HG03064 (cell line): ENCODE measurements around the gene ZFY.

ENCODE experiments used
- ATAC-seq: cut with Tn5 transposase; IDR thresholded peaks from one replicate; pipeline ENCODE4 v1.9.1; 2021; ENCODE audit warnings: low read depth; ENCODE audit not compliant: unreplicated experiment

ZFY gene

DNA sequence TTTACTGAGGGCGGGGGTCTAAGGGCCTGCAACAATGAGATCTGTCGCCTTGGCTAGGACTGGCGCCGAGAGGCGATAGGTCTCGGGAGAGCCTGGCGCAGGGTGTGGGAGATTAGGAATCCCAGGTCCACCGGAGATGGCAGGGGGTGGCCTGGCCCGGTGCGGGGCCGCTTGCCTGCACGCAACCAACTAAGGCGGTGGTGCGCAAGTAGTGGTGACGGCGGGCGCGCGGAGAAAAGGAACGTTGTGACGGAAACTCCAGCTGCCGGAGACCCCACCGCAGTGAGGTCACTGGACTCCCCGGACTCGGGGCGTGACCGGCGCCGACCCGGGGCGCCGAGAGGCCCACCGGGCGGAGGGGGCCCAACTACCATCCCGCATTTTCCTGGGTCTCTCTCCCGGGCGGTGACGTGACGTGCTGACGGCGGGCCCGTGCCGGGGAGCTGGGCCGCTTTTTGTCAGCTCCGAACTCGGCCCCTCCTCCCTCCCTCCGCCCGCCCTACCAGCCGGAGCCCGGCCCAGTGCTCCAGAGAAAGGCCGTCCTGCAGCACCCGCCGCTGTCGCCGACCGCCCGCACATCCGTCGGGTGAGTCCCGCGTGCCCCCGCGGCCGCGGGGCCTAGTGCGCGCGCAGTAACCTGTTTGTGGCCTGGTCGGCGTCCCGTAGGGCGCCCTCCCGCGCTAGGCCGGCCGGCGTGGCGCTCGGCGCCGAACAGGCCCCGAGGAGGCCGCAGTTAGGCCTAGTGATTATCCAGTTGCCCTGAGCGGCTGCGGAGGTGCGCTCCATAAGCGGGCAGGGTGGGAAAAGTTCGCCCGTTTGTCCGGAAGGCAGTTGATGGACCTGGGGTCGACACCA lies at the start of gene ZFY:
Gene ZFY, plus strand, starts transcription at position 521 of the 855 bp plus-strand sequence. CDS start 18,556 bp downstream, outside the sequence.
- no peak for ATAC-seq

DNA sequence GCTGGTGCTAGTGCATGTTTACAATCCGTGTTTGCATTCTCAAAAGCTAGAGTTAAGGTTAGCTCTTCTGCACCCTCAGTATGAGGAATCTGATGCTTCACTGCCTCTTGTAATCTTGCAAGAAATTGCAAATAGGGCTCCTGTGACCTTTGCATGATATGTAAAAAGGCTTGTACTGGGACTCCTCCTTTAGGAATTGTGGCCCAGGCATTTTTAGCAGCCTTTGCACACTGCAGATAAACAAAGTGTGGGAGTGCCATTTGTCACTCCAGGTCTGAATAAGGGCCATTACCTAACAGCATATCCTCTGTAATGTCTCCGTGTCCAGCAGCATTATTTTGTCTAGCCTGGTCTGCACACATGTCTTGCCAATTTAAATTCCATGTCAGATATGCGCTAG lies 49.3 kb upstream of the ZFY start:
- no peak for ATAC-seq

DNA sequence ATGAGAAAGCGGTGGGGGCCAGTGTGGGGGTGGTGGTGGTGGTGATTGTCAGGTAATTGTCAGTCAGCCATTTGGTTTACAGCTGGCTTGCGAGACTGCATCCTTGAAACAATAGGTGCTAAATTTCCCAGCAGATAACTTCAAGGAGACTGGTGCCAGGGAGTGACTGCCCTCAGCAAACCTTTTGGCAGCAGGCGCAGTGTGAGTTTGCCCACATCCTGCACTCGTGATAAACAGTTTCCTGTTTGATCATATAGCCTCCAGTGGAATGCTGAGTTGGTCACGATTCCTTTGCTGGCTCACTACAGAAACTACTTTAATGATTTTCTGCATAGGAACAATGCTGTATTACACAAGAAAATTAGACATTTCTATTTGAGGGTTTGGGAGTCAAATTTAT lies 47.8 kb upstream of the ZFY start:
- ATAC-seq: no peak

DNA sequence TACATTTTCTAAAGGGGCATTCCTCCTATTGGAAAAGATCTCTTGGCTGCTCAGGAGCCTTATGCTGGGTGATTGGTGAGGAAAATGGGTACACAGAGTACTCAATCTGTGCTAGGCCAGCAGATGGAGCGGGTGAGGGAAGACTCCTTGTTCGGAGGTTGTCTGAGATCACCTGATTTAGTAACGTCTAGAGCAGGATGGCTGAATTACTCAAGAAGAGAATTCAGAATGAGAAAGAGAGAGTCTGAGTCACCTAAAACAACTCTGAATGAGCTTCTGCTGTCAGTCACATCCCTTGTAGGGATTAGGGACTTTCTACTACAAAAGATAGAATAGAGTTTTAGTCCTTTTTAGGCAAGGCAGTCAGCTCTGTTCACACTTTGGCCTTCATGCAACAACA lies 47.2 kb upstream of the ZFY start:
- ATAC-seq: no peak

DNA sequence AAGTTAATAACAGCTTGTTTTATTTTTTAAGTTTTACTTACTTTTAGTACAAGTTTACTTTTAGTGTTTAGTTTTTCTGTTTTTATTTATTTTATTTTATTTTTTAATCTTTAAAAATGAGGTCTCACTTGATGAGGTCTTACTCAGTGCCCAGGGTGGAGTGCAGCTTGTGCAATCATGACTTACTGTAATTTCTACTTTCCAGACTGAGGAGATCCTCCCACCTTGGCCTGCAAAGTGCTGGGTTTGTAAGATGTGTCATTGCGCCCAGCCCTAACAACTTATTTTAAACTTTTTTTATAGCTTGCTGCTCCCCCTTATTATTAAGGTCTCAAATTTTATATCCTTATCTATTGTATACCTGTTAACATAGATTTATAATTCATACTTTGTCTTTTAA lies 41.7 kb upstream of the ZFY start:
- ATAC-seq: no peak

DNA sequence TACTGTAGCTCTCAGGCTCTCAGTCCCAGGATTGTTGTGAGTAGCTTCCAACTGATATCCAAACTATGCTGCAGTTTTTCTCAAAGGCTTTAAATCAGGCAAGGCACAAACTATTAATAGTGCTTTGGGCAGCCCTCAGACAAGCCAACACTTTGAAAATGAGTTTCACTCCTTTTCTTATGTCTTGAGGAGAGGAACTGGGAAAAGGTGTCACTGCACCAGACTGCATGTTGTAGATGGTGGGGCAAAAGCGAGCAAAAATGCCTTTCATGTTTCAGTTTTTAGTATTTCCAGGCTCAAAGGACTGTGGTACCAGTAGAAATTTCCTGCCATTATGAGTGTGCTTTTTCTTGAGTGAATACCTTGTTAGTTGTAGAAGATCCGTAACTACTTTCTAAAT lies 39.1 kb upstream of the ZFY start:
- ATAC-seq: no peak

DNA sequence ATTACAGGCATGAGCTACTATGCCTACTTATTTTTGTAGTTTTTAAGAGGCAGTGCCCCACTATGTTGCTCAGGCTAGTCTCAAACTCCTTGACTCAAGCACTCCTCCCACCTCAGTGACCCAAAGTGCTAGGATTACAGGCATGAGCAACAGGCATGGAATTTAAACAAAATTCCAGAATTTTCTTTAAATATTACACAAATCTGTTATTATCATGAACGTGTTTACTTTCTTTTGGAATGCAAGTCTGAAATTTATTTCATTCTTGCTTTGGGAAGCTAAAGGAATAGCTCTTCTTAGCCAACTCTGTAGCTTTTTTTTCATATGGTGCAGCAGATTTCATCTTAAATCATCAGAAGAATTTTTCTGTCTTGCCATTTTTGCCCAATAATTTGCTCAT lies 27.8 kb upstream of the ZFY start:
- ATAC-seq: no peak

DNA sequence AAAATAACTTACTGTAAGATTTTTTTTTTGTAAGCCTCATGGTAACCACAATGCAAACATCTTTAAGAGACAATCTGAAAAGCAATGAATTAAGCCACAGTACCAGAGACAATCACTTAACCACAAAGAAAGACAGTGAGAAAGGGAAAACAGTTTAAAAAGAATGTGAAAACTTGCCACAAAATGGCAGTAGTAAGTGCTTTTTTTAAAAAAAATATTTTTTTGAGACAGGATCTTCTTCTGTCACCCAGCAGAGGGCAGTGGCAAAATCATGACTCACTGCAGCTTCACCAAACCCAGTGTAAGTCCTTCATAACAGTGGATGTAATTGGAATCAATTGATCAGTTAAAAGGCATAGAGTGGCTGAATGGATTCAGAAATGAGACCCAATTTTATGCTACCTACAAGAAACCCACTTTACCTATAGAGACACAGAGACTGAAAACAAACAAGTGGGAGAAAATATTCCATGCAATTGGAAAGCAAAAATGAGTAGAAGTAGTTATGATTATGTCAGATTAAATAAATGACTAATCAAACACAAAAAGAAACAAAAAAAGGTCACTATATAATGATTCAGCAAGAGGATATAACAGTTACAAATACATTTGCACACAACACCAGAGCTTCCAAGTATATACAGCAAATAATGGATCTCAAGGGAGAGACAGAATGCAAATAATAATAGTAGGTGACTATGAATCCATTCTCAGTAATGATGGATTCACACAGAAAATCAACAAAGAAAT lies 21.9 kb upstream of the ZFY start:
- no peak for ATAC-seq

DNA sequence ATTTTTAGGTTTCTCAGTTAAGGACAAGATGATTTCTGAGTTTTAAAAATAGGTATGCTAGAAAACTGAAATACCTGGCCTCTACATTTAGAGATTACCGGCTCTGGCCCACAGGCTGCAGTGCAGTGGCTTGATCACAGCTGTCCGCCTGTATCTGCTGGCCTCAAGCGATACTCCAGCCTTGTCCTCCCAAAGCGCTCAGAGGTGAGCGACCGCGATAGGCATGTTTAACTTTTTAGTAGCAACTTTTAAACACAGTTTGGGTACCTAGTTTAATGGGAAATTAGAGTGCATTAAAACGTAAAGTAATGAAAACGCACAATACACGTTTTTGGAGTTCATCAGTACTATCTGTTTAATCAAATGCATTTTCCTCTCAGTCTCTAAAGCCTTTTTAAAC lies 1.1 kb upstream of the ZFY start:
- ATAC-seq: no peak

DNA sequence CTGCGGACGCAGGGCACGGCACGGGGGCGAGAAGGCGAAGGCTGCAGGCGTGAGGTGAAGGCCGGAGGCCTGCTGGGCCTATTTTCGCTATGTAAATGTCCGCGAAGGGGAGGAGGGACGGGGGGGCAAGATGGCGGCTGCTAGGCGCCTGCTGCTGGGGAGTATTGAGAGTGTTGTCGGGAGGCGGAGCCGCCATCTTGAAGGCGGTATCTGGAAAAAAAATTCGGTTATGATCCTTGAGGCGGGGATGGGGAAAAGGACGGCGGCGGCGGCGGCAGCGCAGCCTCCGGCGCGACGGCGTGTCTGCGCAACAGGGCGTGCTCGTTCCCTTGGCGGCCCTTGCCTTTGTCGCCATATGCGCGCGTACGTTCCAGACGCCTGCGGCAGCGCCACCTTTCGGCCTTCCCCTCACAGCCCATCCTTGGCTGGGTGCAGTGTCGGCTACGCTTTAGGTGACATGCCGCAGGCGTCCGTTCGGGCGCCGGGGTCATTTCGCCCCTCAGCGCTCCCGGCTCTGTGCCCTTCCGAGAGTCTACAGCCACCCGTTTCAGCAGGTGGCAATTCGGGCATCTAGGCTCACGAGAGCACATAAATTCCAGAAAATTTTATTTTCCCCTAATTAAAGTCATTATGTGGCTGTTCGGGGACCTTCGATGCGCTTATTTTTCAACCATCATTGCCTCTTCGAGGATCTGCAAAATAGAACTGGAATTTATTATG lies 695 bp downstream of the ZFY start:
- ATAC-seq: no peak

DNA sequence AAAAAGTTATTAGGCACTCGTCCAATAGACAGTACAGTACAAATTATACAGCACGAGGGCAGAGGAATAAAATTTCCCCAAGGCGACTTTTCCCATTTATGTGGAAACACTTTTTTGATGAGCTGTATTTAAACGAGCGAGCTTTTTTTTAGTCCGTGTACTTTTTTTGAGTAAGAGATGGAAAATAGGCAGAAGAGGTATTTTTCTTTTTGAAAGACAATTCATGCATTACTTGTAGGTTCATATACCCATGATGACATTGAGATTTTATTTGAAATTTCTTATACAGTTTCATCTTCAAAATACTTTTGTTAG lies 1.2 kb downstream of the ZFY start:
- no peak for ATAC-seq

DNA sequence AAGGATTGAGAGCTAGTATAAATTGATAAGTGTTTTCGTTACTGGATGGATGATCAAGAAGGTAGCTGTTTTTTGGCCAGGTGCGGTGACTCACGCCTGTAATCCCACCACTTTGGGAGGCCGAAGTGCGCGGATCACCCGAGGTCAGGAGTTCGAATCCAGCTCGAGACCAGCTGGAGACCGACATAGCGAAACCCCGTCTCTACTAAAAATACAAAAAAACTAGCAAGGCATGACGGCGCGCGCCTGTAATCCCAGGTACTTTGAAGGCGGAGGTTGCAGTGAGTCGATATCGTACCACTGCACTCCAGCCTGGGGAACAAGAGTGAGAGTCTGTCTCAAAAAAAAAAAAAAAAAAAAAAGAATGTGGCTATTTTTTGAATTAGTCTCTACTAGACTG lies 2.0 kb downstream of the ZFY start:
- no peak for ATAC-seq

DNA sequence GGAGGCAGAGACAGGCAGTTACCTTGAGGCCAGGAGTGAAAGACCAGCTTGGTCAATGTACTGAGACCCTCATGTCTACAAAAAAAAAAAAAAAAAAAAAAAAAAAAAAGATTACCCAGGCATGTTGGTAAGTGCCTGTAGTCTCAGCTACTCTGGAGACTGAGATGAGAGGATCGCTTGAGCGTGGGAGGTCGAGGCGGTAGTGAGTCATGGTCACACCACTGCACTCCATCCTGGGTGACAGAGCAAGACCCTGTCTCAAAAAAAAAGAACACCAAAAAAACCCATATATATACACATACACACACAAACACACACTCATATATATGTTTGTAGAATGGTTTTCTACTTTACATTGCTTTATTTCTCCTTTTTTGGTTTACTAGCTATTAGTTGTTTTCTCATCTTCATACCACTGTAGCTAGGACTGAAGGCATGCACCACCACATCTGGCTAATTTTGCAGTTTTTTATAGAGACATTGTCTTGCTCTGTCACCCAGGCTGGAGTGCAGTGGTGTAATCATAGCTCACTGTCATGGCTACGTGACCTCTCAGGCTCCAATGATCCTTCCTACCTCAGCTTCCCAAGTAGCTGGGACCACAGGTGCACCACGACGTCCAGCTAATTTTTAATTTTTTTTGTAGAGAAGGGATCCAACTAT lies 14.5 kb downstream of the ZFY start:
- no peak for ATAC-seq

DNA sequence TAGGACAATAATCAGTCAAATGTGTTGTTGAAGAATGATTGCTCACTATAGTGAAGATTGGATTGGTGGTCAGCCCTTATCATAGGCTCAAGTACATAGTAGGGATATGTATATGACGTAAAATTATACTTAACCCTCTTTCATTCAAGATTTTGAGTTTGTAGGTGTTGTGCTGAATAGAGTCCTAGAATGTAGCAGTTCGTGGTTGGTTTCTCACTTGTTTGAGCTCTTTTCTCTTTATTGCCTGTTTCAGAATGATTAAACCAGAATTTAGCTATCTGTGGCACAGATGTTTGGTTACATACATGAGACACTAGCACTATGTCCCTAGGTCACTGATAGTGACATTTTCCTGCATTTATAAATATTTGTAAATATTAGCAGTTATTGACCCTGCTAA lies 15.5 kb downstream of the ZFY start:
- no peak for ATAC-seq

DNA sequence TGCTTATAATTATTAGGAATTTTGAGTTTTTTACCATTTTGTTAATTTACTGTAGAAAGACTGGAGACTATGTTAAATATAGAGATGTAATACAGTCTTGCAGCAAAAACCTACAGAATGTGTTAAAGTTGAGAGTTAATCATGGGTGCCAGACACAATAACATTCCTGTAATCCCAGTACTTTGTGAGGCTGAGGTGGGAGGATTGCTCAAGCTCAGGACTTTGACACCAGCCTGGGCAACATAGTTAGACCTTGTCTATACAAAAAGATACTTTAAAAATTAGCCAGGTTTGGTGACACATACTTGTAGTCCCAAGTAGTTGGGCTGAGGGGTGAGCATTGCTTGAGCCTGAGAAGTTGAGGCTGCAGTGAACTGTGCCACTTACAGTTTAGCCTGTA lies 17.7 kb downstream of the ZFY start:
- ATAC-seq: no peak

DNA sequence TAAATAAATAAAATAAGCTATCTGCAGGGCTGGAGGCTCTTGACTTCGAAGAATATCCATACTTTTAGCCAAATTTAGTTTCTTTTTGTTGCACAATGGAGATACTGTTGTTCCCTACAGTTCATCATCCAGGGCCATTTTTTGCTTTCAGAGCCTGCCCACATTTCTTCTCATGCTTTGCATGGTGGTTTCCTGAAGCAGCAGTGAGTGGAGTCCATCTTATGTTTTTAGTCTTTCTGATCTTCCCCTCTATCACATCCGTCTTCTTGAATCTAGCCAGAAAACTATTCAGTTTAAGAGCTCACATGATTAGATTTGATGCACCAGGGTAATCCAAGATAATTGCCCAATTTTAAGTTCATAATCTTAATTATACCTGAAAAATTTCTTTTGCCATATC lies 19.6 kb downstream of the ZFY start:
- ATAC-seq: no peak

DNA sequence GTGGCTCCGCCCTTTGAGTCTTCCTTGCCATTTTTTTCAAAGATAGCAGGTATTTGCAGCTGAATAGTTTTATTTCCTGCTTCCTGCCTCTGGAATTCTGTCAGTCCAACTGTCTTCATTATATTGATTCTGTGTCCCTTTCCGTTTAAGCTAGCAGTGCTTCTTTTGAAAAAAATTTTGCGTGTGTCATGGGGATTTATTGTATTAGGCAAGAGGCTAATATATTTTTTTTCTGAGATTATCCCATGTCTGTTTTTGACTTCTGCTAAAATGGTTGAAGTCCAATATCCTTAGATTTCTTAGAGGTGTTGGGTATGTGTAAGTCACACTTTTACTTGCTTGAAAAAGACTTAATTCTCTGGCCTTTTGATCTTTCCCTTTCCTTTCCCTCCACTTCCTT lies 20.4 kb downstream of the ZFY start:
- no peak for ATAC-seq

DNA sequence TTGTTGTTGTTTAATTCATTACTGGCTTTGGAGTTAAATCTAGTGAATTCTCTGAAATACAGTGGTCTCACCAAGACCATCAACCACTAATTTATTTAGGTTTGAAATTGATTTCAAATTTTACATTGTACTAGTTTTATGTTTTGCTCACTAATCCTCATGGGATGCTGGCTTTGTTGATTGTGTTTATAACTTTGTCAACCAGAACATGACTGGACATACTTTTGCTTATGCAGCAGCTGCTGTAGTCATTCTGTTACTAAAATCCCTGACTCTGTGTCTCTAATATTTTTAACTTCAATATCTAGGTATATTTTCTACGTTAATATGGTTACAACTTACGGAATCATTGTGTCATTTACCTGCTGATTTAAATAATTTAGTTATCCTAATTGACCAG lies 26.9 kb downstream of the ZFY start:
- no peak for ATAC-seq

DNA sequence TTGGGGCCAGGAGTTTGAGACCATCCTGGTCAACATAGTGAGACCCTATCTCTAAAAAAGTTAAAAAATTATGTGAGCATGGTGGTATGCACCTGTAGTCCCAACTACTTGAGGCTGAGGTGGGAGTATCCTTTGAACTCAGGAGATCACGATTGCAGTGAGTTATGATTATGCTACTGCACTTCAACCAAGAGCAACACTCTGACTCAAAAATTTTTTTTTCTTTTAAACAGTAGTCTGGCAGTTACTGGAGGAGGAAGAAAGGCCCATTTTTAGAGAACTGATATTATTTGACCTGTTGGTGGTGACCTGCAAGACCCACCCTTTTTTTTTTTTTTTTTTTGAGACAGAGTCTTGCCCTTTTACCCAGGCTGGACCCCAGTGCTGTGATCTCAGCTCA lies 29.6 kb downstream of the ZFY start:
- no peak for ATAC-seq

DNA sequence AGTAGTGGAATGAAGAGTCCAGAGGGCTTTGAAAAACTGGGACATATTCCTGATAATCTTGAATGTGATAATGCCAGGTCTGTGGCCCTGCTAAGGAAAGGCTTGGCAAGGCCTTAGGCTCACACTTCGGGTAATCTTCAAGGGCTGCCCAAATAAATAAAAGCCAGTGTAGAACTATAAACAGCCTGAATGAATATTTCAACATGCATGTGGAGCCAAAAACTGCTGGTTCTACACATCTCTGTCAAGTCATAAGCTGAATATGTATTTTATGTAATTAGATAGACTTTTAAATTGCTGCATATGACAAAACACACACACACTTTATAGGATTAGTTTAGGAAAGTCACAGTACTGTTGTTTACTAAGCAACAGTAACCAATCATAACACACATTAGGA lies 30.4 kb downstream of the ZFY start:
- ATAC-seq: no peak

DNA sequence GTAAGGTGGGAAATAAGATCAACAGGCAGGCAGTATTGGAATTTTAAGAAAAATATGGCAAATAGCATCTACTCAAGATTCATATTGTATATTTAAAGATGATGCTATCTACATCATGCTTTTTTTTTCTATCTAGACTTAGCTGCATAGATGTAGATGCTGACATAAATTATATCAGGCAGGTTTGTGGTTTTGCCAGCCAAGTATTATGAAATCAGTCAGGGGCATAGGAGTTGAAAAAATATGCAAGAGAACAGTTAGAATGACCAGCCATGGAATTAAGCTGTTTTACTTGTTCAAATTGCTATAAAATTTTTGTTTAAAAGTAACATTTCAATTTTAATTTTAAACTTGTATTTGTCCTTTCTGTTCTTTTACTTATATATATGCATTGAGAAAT lies 34.4 kb downstream of the ZFY start:
- no peak for ATAC-seq
